ENCODE results near the gene WDR19. TPM values are rescaled to one million over a fixed set of nuclear protein-coding genes. Genes with fewer than 3 reads are reported as not detected.
"Not testable (repeated sequence)": the region's sequence is repeated elsewhere in the genome, so short reads cannot be mapped to it uniquely, and the experiment has no call there.

Gene WDR19
- 46.2 and 210 TPM in 2 replicates for total RNA-seq (ENCODE audit: low replicate concordance)

DNA sequence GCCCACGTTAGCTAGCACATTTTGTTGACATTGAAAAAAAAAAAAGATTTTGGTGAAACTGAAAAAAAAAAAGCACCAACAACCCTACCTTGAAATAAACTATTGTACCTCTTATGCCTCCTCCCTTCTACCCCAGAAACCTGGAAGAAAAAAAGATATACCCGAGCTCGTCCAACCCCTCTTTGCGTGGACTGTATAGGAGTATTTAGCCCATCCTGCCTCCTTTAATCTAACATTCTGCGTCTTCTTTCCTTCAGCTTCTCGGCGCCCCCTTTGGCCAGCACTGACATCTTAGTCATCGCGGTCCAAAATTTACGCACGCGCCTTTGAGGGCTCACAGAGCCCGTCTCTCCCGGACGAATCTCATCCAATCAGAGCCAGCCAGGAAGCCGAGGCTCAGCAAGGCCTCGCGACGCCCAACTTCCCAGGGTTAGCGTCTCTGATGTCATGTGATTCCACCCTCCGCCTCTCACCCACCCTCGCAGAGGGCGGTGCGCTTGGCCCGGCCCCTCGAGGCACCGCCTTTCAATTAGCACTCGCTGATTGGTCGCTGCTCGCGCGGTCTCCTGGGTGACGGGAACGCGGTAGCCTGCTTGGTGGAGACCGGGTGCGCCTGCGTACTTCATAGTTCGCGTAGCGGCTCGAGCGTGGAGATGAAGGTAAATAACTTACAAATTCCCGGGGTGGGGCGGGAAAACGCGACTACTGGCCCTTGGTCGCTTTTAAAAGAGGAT, at the start of gene WDR19:
TSS of gene WDR19 (plus strand) at position 625 of the 734 bp plus-strand sequence. CDS start at position 654, 29 bp downstream.
- DNase-seq (ENCODE audit: low read depth), result peak; percentile 99
- peak; percentile 57 for TF ChIP-seq CTCF (IDR thresholded peaks at IDR 0.05; ENCODE audit: insufficient read depth, low read length)

GRCh38 chr4:39133623-39134022, 48.7 kb upstream of the WDR19 start:
- no peak overlapping the region for H3K4me3 ChIP-seq (ENCODE audit: low read depth, low read length)
- TF ChIP-seq CTCF (IDR thresholded peaks at IDR 0.05; ENCODE audit: insufficient read depth, low read length), result no peak
- DNase-seq (ENCODE audit: low read depth), result no peak

More for the DNA sequence above, at the start of gene WDR19:
- H3K4me3 ChIP-seq (ENCODE audit: low read depth, low read length), result peak within 1 kb of the TSS; percentile 97

DNA sequence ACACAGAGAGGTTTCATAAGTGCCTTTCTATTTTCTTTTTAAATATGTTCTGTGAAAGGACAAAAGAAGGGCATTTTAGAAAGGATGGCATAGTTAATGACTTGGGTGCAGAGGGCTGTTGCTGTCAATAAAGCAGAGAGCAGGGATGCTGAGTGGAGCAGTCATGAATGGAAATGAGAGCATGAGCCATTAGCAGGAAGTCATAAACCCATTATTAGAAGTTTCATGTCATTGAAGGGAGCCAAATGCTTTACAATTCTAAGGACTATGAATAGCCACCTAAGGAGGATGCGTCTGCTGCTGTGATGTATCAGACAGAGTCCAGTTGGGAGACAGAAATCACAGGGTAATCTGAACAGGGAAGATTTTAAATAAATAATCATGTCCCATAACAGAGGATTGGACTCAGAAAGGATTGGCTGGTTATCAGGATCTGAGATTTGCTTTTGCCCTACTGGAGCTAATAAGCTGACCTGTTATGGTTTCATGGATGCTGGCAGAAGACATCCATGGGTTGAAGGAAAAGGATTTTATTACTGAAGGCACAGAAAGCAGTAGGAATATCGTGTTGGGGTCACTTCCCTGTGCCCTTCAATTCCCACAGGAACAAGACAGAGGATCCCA, 47.5 kb upstream of the WDR19 start:
- no peak for TF ChIP-seq CTCF (IDR thresholded peaks at IDR 0.05; ENCODE audit: insufficient read depth, low read length)
- no peak for DNase-seq (ENCODE audit: low read depth)
- H3K4me3 ChIP-seq (ENCODE audit: low read depth, low read length), result no peak overlapping the region

DNA sequence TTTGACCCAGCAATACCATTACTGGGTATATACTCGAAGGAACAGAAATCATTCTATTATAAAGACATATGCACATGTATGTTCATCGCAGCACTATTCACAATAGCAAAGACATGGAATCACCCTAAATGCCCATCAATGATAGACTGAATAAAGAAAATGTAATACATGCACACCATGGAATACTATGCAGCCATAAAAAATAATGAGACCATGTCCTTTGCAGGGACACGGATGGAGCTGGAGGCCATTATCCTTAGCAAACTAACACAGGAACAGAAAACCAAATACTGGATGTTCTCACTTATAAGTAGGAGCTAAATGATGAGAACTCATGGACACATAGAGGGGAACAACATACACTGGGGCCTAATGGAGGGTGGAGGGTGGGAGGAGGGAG, 44.1 kb upstream of the WDR19 start:
- DNase-seq (ENCODE audit: low read depth); H3K4me3 ChIP-seq (ENCODE audit: low read depth, low read length): not testable (repeated sequence)

GRCh38 chr4:39146211-39146610, 36.1 kb upstream of the WDR19 start:
- no peak for TF ChIP-seq CTCF (IDR thresholded peaks at IDR 0.05; ENCODE audit: insufficient read depth, low read length)
- H3K4me3 ChIP-seq (ENCODE audit: low read depth, low read length), result no peak overlapping the region
- no peak for DNase-seq (ENCODE audit: low read depth)

GRCh38 chr4:39154009-39154408, 28.3 kb upstream of the WDR19 start:
- H3K4me3 ChIP-seq (ENCODE audit: low read depth, low read length), result no peak overlapping the region
- TF ChIP-seq CTCF (IDR thresholded peaks at IDR 0.05; ENCODE audit: insufficient read depth, low read length), result no peak
- DNase-seq (ENCODE audit: low read depth), result no peak

- no peak overlapping the region for H3K4me3 ChIP-seq (ENCODE audit: low read depth, low read length)
- TF ChIP-seq CTCF (IDR thresholded peaks at IDR 0.05; ENCODE audit: insufficient read depth, low read length), result no peak
- DNase-seq (ENCODE audit: low read depth), result no peak
These were observed 24.8 kb upstream of the WDR19 start for GRCh38 chr4:39157520-39157919.
